Measurements from ENCODE around the gene WBP2. TPM values are rescaled to one million over a fixed set of nuclear protein-coding genes. Genes with fewer than 3 reads are reported as not detected.

Gene WBP2
- total RNA-seq, 1 experiment from 2014 or later = 132 TPM

GRCh38 chr17:75814021-75814395, 41.1 kb downstream of the WBP2 start:
- no peak overlapping the region for H2AFZ ChIP-seq (ENCODE audit: low read depth, low read length, poor library complexity, severe bottlenecking)
- no peak overlapping the region for H3K27ac ChIP-seq (ENCODE audit: low read depth, low read length)
- H3K4me2 ChIP-seq (ENCODE audit: low read length) = no peak overlapping the region
- H4K20me1 ChIP-seq (ENCODE audit: insufficient read depth) = no peaks in the 10 kb centered on the region
- ATAC-seq (no peak), DNase-seq (ENCODE audit: low read depth, low spot score) (no peak)
- ChIA-PET RAD21 (ENCODE audit: low non-redundant PET in 1 of 2, low total read pairs in 2 of 2, uncharacterized antibody in 2 of 2, unreplicated experiment in 2 of 2) (no interaction called here), CTCF (no interaction called here), POLR2A (interaction anchor here (1.4 kb wide), 1 partner anchor 34 kb away, joined by 3 read pairs; no protein-coding TSS in a partner anchor)
- H3K9me2 ChIP-seq (ENCODE audit: insufficient read depth) = no peaks in the 10 kb centered on the region
- no peak overlapping the region for H3K9ac ChIP-seq (ENCODE audit: low read length)
- no peaks in the 10 kb centered on the region for H3K9me3 ChIP-seq (ENCODE audit: control insufficient read depth in 1 of 2, insufficient read depth in 1 of 2, low read depth in 1 of 2, low read length in 2 of 2)
- no TSS peak for BruUV-seq (replicated peaks)
- H3K27me3 ChIP-seq (ENCODE audit: insufficient read depth, low read length) = no peaks in the 10 kb centered on the region
- H3K4me3 ChIP-seq (replicated peaks in 1 of 2; ENCODE audit: low read depth in 1 of 2, low read length in 2 of 2) = no peak overlapping the region
- no peaks in the 10 kb centered on the region for H3K79me2 ChIP-seq (ENCODE audit: insufficient read depth, low read length)
- peaks cover 0 to 5% of the 10 kb centered on the region in 2 experiments; a peak in 1 of 4 replicates for H3K4me1 ChIP-seq (ENCODE audit: control insufficient read depth in 1 of 2, insufficient read depth in 2 of 2, low read length in 2 of 2)
- intact Hi-C loops (cut with micrococcal nuclease) = no loop called here
- H3K36me3 ChIP-seq (ENCODE audit: control insufficient read depth in 1 of 2, insufficient read depth in 2 of 2, low read length in 2 of 2) = peaks cover 19 to 32% of the 10 kb centered on the region in 2 experiments; a peak in 3 of 4 replicates
- no peak for TF ChIP-seq RAD21 (IDR thresholded peaks at IDR 0.05; ENCODE audit: low read depth)
- TF ChIP-seq ZNF274 (IDR thresholded peaks at IDR 0.05; ENCODE audit: low read depth, low read length) = no peak
- TF ChIP-seq FOSL1 (IDR thresholded peaks at IDR 0.05; ENCODE audit: low read depth) = no peak
- no peak for TF ChIP-seq MAX (IDR thresholded peaks at IDR 0.05)

DNA sequence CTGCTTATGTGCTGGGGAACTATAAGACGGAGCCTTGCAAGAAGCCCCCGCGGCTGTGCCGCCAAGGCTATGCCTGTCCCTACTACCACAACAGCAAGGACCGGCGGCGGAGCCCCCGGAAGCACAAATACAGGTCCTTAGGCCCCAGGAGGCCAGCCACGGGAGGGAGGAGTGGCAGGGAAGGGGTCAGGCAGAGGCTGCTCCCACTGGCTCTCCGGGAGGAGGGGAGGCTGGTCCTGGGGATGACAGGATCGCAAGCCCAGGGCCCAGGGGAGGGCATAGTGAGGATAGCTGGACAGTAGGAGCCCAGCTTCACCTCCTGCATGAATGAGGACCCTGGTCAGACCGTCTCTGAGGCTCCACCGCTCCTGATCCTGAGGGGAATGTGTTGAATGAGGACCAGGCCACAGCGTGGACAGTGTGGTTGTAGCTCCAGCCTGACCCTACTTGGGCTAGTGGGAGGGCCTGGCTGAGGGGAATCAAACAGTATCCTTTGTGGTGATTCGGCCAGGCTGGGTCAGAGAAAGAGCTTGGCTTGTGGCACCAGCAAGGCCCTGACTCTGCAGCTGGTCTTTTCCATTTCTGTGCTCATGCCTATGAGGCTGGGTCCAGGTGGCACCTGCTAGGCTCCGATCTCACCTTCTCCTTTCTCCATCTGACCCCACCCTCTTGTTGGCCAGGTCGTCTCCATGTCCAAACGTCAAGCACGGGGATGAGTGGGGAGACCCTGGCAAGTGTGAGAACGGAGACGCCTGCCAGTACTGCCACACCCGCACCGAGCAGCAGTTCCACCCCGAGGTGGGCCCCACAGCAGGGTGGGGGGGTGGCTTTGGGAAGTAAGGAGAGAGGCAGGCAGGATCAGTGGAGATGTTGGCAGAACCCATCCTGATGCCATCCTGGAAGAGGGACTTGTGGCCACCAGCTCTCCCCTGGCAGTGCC, 41.8 kb downstream of the WBP2 start:
- Histone ChIP-seq H3K27ac (ENCODE audit: low read depth, low read length) (no peak overlapping the region), H3K4me1 (ENCODE audit: control insufficient read depth in 1 of 2, insufficient read depth in 2 of 2, low read length in 2 of 2) (peaks cover 0 to 5% of the 10 kb centered on the region in 2 experiments; a peak in 1 of 4 replicates), H3K4me3 (replicated peaks in 1 of 2; ENCODE audit: low read depth in 1 of 2, low read length in 2 of 2) (no peak overlapping the region), H3K36me3 (ENCODE audit: control insufficient read depth in 1 of 2, insufficient read depth in 2 of 2, low read length in 2 of 2) (peaks cover 19 to 32% of the 10 kb centered on the region in 2 experiments; a peak in 3 of 4 replicates), H3K79me2 (ENCODE audit: insufficient read depth, low read length) (no peaks in the 10 kb centered on the region), H2AFZ (ENCODE audit: low read depth, low read length, poor library complexity, severe bottlenecking) (no peak overlapping the region), H3K9me2 (ENCODE audit: insufficient read depth) (no peaks in the 10 kb centered on the region), H4K20me1 (ENCODE audit: insufficient read depth) (no peaks in the 10 kb centered on the region), H3K9ac (ENCODE audit: low read length) (no peak overlapping the region), H3K27me3 (ENCODE audit: insufficient read depth, low read length) (no peaks in the 10 kb centered on the region), H3K9me3 (ENCODE audit: control insufficient read depth in 1 of 2, insufficient read depth in 1 of 2, low read depth in 1 of 2, low read length in 2 of 2) (no peaks in the 10 kb centered on the region), H3K4me2 (ENCODE audit: low read length) (no peak overlapping the region)
- RAD21 ChIA-PET (ENCODE audit: low non-redundant PET in 1 of 2, low total read pairs in 2 of 2, uncharacterized antibody in 2 of 2, unreplicated experiment in 2 of 2) = no interaction called here
- no peak for ATAC-seq
- CTCF ChIA-PET = no interaction called here
- BruUV-seq (replicated peaks) = no TSS peak
- no peak for DNase-seq (ENCODE audit: low read depth, low spot score)
- POLR2A ChIA-PET = interaction anchor here (0.6 to 1.4 kb wide), 2 partner anchors 33 kb away, joined by 3 read pairs; a partner anchor contains a TSS
- intact Hi-C loops (cut with micrococcal nuclease) = no loop called here
- TF ChIP-seq EZH2 (IDR thresholded peaks at IDR 0.05) (no peak), SRF (IDR thresholded peaks at IDR 0.05; ENCODE audit: low read depth) (no peak), MAX (IDR thresholded peaks at IDR 0.05) (no peak), SP1 (IDR thresholded peaks at IDR 0.05; ENCODE audit: low read depth) (no peak)

Data from HCT116 (cell line).